T-helper 1 cell treated with Interleukin-12 subunit alpha and Interleukin-12 subunit beta and Interleukin-4 antibody, amounts not matched to agents 30 ng/mL and 1 ng/mL, for 36 hours (primary cell): ENCODE data around the gene ST7. TPM values are rescaled to one million over a fixed set of nuclear protein-coding genes. Genes with fewer than 3 reads are reported as not detected.

Experiments
- intact Hi-C: fragments of 100-400 bp; cut with micrococcal nuclease; formaldehyde crosslinking; loops from one replicate; pipeline ENCODE4 v1.15.1; 2024
- total RNA-seq: library from RNA; stranded (reverse); gene quantifications from 2 replicates; pipeline ENCODE4 v1.2.3, GENCODE V29; 2022

The ST7 gene
- total RNA-seq, 1 donor from 2014 or later, result 3.4 TPM

DNA sequence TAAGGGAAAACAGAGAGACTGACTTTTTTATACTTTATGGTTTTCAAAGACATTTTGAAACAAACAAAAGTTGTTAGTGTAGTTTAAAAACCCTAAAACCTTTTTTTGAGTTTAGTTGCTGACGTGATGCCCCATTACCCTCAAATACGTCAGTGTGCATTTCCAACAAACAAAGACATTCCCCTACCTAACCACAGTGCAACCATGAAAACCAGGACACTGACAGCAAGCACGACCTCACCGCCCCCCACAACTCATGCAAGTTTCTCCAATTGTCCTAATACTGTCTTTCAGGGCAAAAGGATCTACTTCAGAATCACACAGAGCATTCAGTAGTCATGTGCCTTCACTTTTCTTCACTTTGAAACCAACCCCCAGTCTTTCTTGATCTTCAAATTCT lies 294.5 kb downstream of the ST7 start:
- intact Hi-C loops, result no loop called here

DNA sequence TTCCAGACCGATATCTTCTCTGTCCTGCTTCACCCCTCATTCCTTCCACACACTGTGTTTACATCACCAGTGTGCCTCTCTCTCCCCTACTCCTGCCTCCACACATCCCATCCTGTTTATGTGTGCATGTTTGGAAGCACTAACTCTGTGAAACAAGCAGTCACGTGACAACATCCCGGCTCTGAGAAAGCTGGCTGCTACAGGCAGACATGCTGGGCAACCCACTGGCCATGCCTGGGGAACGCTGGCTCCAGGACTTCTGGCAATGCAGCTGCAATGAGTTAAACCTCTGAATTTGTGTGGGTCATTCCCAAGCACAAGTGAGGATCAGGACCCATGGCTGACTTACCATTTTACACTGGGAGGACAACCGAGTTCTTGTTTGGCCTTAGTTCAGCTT lies 295.5 kb downstream of the ST7 start:
- intact Hi-C loops, result no loop called here

DNA sequence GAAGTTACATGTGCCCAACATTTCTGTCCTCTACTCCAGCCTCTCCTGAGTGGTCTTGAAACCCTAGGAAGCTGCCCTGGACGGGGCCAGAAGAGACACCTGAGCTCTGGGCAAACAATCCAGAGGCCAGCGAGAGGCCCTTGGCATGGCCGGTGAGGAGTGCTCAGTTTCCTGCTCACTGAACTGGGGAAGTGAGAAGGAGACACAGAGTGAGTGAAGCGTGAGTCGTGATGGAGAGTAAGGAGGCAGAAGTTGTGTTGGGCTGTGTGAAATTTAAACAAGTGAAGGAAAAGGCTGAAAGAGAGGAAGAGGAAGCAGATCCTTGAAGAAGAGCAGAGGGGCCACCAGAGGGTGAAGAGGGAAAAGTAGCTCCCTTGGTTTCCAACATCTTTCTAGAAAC lies 296.4 kb downstream of the ST7 start:
- intact Hi-C loops, result no loop called here

DNA sequence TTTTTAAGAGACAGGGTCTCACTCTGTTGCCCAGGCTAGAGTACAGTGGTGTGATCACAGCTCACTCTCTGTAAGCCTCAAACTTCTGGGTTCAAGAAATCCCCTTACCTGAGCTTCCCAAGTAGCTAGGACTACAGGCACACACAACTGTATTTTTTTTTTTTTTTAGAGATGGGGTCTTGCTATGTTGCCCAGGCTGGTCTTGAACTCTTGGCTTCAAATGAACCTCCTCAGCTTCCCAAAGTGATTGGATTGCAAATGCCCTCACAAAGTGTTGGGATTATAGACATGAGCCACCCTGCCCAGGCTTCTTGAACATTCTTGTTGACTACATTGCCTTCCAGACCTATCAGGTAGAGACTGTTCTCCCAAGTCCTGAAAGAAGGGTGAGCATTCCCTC lies 296.9 kb downstream of the ST7 start:
- intact Hi-C loops, result no loop called here

DNA sequence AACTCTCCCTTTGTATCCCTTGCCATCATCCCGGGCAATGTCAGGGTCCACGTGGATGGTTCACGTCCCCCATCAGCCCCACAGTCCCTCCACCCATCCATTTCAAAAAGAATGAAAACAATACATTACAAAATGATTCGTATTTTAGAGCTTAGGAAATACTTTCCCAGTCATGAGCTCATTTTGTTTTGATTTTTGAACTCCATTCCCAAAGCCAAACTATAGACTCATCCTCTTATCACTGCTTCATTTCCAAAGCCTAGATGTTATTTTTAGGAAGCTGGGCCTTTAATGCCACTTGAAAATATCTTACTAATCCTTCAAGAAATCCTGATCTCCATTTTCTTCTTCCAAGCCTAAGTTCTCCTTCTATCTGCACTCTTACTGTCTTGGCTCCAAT lies 297.5 kb downstream of the ST7 start:
- intact Hi-C loops, result no loop called here

DNA sequence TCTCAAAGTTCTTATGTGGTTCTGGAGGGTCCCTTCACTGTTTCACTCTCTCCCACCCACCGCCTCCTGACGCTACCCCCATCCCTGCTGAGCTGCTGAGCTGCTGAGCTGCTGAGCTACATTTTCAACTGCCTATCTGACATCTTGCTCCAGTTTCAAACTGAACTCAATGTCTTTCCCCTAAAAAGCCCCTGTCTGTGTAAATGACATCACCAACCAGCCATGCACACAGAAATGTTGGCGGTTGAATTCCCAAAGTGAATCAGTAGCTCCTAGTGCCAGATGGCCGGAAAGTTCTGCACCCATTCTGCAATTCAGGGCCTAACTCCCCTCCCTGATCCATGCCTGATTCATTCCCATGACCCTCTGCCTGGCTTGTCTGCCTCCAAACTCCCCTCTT lies 298.4 kb downstream of the ST7 start:
- intact Hi-C loops, result no loop called here

DNA sequence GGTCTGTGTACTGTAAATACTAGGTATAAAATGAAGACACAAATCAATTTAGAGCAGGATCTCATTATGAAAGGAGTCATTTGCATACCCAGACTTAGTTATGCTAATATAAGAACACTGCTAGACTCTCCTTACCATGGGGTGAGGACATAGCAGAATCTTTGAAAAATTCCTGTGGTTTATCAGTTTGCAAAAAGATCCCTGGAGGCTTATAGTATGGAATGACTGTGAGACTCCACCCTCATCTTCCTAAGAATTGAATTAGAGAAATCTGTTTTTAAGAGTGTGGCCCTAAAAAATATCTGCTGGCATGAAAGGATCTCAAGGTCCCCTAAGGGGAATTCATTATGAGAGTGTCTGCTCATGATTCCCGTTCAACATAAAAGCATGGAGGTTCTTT lies 306.3 kb downstream of the ST7 start:
- intact Hi-C loops, result no loop called here

DNA sequence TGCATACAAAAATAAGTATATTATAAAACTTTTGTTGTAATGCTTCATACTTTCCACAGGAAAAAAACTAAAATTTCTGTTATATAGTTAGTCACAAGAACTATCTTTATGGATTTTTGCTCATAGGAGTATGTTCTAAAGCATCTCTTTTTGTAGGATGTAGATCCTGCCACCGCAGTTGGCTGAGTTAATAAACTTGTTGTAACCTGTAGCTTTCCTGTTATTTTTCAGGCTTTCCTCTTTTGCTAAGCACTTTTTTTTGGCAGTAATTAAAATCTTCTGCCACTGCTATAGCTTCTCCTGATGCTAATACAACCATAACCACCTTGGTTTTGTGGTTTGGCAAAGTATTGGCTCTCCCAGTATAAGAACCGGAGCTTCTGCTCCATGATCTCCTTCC lies 309.2 kb downstream of the ST7 start:
- intact Hi-C loops, result no loop called here

DNA sequence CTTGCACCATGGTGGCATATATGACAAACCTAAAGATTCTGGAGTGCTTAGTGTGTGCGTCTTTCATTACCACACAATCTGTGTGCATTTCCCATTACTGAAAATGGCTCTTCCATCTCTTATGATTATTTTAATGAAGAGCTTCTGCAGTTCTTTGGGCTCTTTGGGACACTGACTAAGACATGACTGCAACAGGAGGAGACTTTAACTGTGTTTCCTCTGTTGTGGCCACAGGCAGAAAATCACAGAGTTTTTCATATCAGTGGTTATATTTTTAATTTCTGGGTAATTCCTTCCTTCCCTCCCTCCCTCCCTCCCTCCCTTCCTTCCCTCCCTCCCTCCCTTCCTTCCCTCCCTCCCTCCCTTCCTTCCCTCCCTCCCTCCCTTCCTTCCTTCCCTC lies 311.4 kb downstream of the ST7 start:
- intact Hi-C loops, result no loop called here

DNA sequence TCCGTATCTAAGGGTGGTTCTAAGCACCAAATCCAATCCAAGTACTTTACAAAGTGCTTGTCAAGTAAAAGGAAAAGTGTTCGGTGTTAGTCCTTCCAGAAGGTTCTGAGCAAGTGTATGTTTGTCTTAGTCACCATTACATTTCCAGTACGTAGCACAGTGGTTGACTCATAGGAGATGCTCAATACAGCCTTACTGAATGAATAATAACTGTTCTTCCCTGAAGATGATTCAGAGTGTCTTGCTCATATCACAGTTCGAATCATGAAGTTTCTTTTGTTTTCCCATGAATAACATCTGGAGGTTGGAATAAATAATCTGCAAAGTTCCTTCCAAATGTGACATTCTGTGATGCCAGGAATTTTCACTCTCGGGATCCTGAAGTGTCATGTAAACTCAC lies 316.1 kb downstream of the ST7 start:
- intact Hi-C loops, result no loop called here

DNA sequence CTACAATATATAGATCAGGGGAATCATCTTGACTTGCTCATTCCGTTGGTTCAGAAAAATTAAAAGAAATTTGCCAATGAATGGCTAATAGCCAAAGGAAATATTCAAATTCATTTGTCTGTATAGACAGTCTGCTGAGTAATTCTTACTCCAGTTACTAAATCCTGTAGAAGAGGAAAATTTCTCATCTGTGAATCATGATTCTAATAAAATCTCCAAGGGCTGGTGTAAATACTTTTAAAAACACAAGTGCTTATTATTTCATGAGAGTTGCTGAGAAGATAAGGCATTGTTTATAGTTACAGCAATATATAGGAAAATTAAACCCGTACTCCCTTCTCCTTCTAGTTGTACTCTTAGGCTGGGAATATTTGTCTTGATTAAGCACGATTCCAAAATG lies 316.6 kb downstream of the ST7 start:
- intact Hi-C loops, result no loop called here

DNA sequence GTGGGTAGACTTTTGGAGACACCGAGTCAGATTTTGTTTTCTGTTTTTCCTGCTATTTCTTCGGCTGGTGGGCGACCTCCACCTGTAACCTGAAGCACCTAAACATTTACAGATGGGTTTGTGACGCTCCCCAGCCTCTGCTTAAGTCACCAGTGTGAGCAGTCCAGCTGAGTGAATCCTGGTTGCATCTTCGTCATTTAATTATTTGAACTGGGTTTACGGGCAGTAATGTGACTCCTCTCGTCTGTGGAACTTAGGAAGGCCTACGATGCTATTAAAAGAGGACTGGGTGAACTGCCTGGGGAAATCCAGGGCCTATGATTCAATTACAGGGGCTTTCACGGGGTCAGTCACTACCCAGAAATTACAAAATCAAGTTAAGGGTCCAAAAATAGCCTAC lies 317.1 kb downstream of the ST7 start:
- intact Hi-C loops, result no loop called here

DNA sequence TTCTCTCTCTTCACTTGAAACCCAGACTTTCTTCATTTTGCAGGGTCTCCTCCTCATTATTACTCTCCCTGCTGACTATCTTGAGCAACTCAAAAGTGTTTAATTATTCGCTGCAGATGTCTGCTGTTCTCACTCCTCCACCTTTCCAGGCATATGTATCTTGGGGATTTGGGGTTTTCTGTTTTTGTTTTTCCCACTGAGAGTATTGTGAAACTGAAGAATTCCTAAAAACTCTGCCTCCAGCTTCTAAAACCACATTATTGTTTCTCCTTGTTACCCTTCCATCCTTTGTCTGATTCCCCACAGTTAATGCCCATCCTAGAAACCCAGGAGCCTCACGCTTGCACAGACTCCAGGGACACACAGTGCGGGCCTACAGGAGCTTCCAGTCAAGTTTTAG lies 318.3 kb downstream of the ST7 start:
- intact Hi-C loops, result no loop called here

DNA sequence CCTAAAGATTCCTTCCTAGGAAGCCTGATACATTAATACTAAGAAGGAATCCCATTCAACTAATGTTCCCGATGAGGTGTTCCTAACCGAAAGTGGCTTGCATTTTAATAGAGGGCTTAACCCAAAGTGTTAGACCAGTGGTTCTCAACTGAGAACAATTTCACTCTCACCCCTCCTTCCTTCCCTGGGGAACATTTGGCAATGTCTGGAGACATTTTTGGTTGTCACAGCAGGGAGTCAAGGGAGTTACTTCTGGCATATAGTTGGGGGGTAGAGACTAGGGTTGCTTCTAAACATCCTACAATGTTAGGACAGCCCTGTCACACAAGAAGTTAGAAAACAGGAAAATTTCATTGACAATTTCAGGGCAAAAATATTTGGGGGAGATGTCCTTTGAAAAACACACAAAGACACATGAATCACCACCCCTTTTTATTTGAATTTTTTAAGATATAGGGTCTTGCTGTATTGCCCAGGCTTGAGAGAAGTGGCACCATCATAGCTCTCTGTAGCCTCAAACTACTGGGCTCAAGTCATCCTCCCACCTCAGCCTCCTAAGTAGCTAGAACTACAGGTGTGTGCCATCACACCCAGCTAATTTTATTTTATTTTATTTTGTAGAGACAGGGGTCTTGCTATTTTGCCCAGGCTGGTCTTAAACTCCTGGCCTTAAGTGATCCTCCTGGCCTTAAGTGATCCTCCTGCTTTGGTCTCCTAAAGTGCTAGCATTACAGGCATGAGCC lies 318.9 kb downstream of the ST7 start:
- intact Hi-C loops, result no loop called here

DNA sequence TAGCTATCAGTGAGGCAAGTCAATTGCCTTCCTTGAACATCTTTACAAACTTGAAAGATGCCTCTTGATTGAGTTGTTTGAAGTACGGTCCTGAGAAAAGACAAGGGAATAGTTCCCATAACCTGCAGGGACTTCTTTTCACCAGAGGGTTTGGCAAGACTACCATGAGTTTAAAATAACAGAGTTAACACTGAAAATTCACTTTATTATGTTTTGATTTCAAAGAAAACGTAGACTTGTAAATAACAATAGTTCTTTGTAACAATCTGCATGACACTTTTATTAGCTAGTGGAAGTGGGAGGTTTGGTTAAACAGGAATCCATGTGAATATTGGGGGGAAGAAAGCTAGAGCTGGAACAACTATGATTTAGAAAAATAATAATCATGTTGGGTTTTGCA lies 320.0 kb downstream of the ST7 start:
- intact Hi-C loops, result no loop called here

DNA sequence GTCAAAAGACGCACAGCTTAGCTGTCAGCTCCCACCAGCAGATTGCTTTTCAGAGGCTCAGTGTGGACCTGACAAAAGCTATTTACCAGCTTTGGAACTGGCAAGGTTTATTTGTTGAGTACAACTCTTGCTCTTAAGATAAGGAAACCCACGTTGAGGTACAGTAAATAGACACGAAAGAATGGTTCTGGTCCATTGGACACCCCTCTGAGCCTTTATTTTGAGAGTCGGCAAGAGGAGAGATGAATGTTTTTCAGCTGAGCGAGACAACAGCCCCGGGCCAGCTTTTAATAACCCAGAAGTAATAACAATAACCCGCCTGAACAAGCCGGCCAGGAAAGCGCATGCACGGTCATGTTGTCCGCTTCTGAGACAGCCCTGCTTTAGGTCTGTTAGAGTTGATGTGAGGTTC lies 320.5 kb downstream of the ST7 start:
- intact Hi-C loops, result no loop called here

DNA sequence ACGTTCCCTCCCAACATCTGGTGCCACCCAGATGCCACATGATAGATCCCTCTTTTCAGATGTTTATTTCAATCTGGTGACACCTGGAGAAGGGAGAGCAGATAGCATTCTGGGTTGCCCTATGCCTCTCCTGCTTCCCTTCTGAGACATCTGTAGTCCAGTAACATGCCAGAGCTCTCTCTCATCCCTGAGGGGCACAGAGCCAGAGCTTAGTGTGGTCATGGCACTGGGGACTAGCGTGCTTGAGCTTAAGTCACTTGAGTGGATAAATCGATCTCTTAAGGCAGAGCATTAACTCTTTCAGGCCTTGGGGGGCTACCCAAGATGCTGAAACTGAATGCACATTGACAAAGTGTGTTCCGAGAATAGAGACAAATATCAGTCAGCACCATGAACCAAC lies 321.6 kb downstream of the ST7 start:
- intact Hi-C loops, result no loop called here

DNA sequence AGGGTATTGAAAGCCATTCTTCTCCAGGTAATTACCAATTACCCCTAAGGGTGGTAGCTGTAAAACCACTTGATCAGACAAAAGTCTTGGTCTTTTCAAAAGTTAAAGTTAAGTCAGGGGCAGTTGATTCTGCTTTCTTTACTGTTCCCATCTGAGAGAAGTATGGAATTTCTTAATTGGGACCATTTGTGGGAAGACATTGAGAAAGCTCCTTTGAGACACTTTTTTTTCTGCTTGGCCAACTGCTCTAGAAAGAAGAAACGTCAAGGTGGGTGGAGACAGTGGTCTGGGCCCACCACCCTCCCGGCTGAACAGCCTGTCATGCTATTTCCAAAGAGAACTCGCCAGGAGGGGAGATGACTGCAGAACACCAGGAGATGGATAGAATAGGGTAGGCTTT lies 324.3 kb downstream of the ST7 start:
- intact Hi-C loops, result no loop called here

DNA sequence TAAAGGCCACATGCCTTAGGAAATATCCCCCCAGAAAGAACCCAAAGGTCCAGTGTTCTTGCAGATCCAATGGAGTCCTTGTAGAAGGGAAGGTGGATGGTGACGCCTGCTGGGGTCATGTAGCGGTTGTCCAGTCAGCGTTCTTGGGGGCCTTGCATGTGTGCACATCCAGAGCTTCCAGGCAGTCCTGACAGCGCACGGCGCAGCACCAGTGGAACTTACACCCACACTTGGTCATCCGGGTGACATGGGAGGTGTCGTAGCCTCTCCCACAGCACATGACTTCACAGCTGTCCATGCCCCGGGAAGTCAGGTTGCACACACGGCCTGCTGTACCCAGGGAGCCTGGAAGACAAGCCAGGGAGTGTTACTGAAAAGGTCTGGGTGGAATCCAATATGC lies 324.7 kb downstream of the ST7 start:
- intact Hi-C loops, result no loop called here

DNA sequence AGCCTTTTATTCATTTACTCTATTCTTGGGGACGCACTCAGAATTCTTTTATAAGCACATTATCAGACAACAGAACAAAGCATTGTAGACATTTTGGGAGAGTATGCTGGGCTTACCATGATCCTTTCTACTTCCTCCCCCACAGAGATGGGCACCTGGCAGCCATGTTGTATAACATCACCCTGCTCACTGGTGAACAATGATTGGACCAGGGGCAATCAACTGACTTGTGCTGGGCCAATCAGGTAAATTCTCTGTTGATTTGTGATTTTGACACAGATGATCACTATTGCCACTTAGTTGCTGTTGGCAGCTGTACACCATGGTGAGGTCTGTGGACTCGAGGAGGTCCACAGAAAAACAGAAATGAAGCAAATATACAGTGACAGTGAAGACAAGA lies 325.9 kb downstream of the ST7 start:
- intact Hi-C loops, result no loop called here
